ENCODE measurements around the gene FHAD1. TPM values are rescaled to one million over a fixed set of nuclear protein-coding genes. Genes with fewer than 3 reads are reported as not detected.
A peak's percentile ranks its signal among the peaks of the same experiment; 100 is the strongest.

Gene FHAD1
- total and polyA plus RNA-seq, 2 experiments from 2014 or later: 0.13 to 0.68 TPM

DNA sequence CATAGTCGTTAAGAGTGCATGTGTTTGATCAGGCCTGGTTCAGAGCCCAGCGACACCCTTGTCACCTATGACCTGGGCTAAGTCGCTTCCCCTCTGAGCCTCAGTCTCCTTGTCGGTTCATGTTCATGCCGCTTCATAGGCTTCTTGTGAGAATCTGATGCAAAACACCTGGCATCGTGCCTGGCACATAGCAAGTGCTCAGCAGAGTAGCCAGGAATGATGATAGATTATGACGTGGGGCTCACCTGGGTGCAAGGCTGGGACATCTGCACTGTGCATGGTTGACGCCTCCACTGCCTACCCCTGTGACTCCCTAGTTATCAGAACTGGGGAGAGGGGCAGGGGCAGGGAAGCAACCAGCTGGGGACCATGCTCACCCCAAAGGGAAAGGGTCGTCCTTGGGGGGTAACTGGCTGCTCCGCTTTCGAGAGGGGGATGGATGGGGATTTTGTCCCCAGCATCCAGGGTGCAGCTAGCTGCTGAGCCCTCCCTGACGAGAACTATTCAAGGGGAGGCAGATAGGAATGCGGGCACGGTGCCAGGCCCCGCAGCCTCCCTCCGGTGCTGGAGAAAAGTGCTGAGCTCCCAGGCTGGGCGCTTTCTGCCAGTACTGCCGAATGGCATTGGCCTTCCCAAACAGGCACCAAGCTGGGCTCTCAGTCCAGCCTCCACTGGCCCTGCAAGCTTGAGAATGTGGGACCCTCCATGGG lies 171.9 kb downstream of the FHAD1 start:
- no peak for DNase-seq (ENCODE audit: low spot score)
- no peaks in the 10 kb centered on the region for H3K9me3 ChIP-seq (ENCODE audit: low read depth)
- no peak overlapping the region for H3K27ac ChIP-seq
- no peaks in the 10 kb centered on the region for H3K9me2 ChIP-seq (replicated peaks; ENCODE audit: insufficient read depth)
- H3K36me3 ChIP-seq (replicated peaks; ENCODE audit: insufficient read depth, low read depth): no peaks in the 10 kb centered on the region
- no peak overlapping the region for H3K4me2 ChIP-seq
- H2AFZ ChIP-seq: no peak overlapping the region
- no peaks in the 10 kb centered on the region for H4K20me1 ChIP-seq (ENCODE audit: insufficient read depth, poor library complexity, severe bottlenecking)
- H3K4me1 ChIP-seq (ENCODE audit: insufficient read depth): peaks cover 12% of the 10 kb centered on the region
- TF ChIP-seq EZH2 (IDR thresholded peaks at IDR 0.05; ENCODE audit: borderline replicate concordance): no peak
- H3K27me3 ChIP-seq: no peaks in the 10 kb centered on the region
- 88% methylated on average over 18 of the region's 18 CpGs for WGBS (ENCODE audit: low lambda C conversion rate, missing lambda C conversion rate)
- no peak overlapping the region for H3K4me3 ChIP-seq
- H3K79me2 ChIP-seq: peaks cover 27% of the 10 kb centered on the region

DNA sequence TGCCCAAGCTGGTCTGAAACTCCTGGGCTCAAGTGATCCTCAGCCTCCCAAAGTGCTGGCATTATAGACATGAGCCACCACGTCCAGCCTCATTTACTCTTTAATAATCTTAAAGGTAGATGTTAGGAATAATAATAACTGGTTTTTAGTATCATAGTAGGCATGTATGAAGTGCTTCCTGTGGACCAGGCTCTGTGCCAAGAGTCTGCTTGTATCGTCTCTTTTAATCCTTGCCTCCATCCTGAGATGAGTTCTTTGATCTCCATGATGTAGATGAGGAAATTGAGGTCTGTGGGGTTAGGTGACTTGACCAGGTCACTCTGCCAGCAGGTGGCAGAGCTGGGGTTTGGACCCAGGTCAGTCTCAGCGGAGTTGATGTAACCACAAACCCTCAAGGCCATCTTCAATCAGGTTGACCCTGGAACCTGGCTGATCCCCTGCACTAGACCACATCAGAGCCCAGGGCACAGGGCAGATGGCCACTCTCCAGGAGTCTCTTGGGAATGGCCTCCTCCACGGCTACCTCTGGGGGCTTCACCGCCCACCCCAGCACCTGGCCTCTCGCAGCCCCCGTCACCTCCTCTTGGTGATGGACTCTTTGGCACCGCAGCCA lies 173.9 kb downstream of the FHAD1 start:
- 93% methylated on average over 8 of the region's 8 CpGs for WGBS (ENCODE audit: low lambda C conversion rate, missing lambda C conversion rate)

DNA sequence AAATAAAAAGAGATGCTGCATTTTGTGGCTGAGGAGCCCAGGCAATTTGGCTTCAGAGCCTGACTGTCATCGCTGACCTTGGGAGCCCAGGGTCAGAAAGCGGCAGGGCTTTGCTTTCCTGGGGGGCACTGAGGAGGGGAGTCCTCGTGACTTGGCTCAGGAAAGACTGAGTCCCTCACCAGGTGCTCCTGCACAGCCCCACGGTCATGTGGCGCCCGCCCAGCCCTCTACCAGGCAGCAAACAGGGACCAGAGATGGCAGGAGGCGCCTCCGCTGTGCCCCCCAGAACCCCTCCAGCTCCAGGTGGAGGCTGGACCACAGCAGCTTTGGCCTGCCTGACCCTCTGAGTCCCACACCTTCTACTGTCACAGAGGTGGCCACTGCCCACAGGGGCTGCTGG lies 175.8 kb downstream of the FHAD1 start:
- H3K36me3 ChIP-seq (replicated peaks; ENCODE audit: insufficient read depth, low read depth): no peaks in the 10 kb centered on the region
- peaks cover 15% of the 10 kb centered on the region for H3K4me1 ChIP-seq (ENCODE audit: insufficient read depth)
- no peak overlapping the region for H2AFZ ChIP-seq
- 98% methylated on average over 8 of the region's 8 CpGs for WGBS (ENCODE audit: low lambda C conversion rate, missing lambda C conversion rate)
- H3K4me2 ChIP-seq: no peak overlapping the region
- no peaks in the 10 kb centered on the region for H3K27me3 ChIP-seq
- TF ChIP-seq, protein P1, sequence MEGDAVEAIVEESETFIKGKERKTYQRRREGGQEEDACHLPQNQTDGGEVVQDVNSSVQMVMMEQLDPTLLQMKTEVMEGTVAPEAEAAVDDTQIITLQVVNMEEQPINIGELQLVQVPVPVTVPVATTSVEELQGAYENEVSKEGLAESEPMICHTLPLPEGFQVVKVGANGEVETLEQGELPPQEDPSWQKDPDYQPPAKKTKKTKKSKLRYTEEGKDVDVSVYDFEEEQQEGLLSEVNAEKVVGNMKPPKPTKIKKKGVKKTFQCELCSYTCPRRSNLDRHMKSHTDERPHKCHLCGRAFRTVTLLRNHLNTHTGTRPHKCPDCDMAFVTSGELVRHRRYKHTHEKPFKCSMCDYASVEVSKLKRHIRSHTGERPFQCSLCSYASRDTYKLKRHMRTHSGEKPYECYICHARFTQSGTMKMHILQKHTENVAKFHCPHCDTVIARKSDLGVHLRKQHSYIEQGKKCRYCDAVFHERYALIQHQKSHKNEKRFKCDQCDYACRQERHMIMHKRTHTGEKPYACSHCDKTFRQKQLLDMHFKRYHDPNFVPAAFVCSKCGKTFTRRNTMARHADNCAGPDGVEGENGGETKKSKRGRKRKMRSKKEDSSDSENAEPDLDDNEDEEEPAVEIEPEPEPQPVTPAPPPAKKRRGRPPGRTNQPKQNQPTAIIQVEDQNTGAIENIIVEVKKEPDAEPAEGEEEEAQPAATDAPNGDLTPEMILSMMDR (IDR thresholded peaks at IDR 0.05; ENCODE audit: poor library complexity): no peak
- no peak for TF ChIP-seq EZH2 (IDR thresholded peaks at IDR 0.05; ENCODE audit: borderline replicate concordance)
- TF ChIP-seq EZH2phosphoT487 (IDR thresholded peaks at IDR 0.05; ENCODE audit: low read depth, severe bottlenecking, unreplicated experiment): no peak
- no peak overlapping the region for H3K4me3 ChIP-seq
- peaks cover 14% of the 10 kb centered on the region for H3K79me2 ChIP-seq
- peak overlapping the region; percentile 83 for H3K27ac ChIP-seq
- no peak for DNase-seq (ENCODE audit: low spot score)
- H4K20me1 ChIP-seq (ENCODE audit: insufficient read depth, poor library complexity, severe bottlenecking): no peaks in the 10 kb centered on the region
- no peaks in the 10 kb centered on the region for H3K9me2 ChIP-seq (replicated peaks; ENCODE audit: insufficient read depth)
- H3K9me3 ChIP-seq (ENCODE audit: low read depth): no peaks in the 10 kb centered on the region

More for the DNA sequence above, 173.9 kb downstream of the FHAD1 start:
- H3K79me2 ChIP-seq: peaks cover 14% of the 10 kb centered on the region
- H3K4me2 ChIP-seq: no peak overlapping the region
- no peaks in the 10 kb centered on the region for H3K9me2 ChIP-seq (replicated peaks; ENCODE audit: insufficient read depth)
- H3K4me1 ChIP-seq (ENCODE audit: insufficient read depth): peaks cover 9% of the 10 kb centered on the region
- no peak overlapping the region for H2AFZ ChIP-seq
- TF ChIP-seq EZH2 (IDR thresholded peaks at IDR 0.05; ENCODE audit: borderline replicate concordance) (no peak), EZH2phosphoT487 (IDR thresholded peaks at IDR 0.05; ENCODE audit: low read depth, severe bottlenecking, unreplicated experiment) (no peak)
- TF ChIP-seq, protein P1 (IDR thresholded peaks at IDR 0.05; ENCODE audit: poor library complexity): no peak
- no peaks in the 10 kb centered on the region for H3K27me3 ChIP-seq
- no peaks in the 10 kb centered on the region for H4K20me1 ChIP-seq (ENCODE audit: insufficient read depth, poor library complexity, severe bottlenecking)
- no peak for DNase-seq (ENCODE audit: low spot score)
- no peak overlapping the region for H3K27ac ChIP-seq
- no peaks in the 10 kb centered on the region for H3K9me3 ChIP-seq (ENCODE audit: low read depth)
- H3K4me3 ChIP-seq: no peak overlapping the region
- no peaks in the 10 kb centered on the region for H3K36me3 ChIP-seq (replicated peaks; ENCODE audit: insufficient read depth, low read depth)

DNA sequence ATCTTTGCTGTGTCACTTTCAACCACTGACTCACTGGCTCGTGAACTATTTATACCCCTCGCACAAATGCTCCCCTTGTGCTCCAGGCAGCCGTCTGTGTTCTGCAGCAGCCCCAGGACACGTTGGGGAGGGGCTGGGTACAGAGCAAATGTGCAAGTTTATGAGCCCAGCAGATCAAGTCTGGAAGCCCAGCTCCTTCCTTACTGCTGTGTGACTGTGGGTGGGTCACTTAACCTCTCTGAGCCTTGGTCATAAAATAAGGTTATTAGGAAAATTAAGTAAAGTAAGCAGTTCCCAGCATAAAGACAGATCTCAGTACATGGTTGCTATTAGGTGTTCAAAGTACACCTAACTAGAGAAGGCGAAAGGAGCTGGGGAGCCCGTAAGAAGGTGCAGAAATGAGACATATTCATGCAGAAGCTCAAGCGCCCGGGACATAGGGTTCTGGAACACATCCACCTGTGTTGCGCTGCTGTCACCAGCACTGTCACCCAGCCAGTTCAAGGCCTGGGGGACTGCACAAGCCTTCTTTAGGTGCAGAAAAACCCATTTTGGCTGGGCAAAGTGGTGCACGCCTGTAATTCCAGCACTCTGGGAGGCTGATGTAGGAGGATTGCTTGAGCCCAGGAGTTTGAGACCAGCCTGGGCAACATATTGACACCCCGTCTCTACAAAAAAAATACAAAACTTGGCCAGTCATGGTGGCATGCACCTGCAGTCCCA lies 176.5 kb downstream of the FHAD1 start:
- no peaks in the 10 kb centered on the region for H3K36me3 ChIP-seq (replicated peaks; ENCODE audit: insufficient read depth, low read depth)
- 86% methylated on average over 11 of the region's 11 CpGs for WGBS (ENCODE audit: low lambda C conversion rate, missing lambda C conversion rate)
- no peak for DNase-seq (ENCODE audit: low spot score)
- H3K27me3 ChIP-seq: no peaks in the 10 kb centered on the region
- no peaks in the 10 kb centered on the region for H3K9me3 ChIP-seq (ENCODE audit: low read depth)
- no peaks in the 10 kb centered on the region for H4K20me1 ChIP-seq (ENCODE audit: insufficient read depth, poor library complexity, severe bottlenecking)
- H2AFZ ChIP-seq: no peak overlapping the region
- H3K4me3 ChIP-seq: no peak overlapping the region
- peak overlapping the region; percentile 6 for H3K4me2 ChIP-seq
- no peak for TF ChIP-seq EZH2phosphoT487 (IDR thresholded peaks at IDR 0.05; ENCODE audit: low read depth, severe bottlenecking, unreplicated experiment)
- TF ChIP-seq, protein P1 (IDR thresholded peaks at IDR 0.05; ENCODE audit: poor library complexity): no peak
- no peak for TF ChIP-seq EZH2 (IDR thresholded peaks at IDR 0.05; ENCODE audit: borderline replicate concordance)
- peaks cover 14% of the 10 kb centered on the region for H3K79me2 ChIP-seq
- H3K27ac ChIP-seq: peak overlapping the region; percentile 83
- peaks cover 15% of the 10 kb centered on the region for H3K4me1 ChIP-seq (ENCODE audit: insufficient read depth)
- H3K9me2 ChIP-seq (replicated peaks; ENCODE audit: insufficient read depth): no peaks in the 10 kb centered on the region

Data from hepatocyte (in vitro differentiated cells).